Renal cortical epithelial cell (primary cell): ENCODE results near the gene FSTL1. TPM values are rescaled to one million over a fixed set of nuclear protein-coding genes. Genes with fewer than 3 reads are reported as not detected.
A peak's percentile ranks its signal among the peaks of the same experiment; 100 is the strongest.

Experiments
- DNase-seq: peaks from one replicate; pipeline ENCODE4 v3.0.0-alpha.2; 2011; ENCODE audit warnings: low read depth
- total RNA-seq: library from RNA; depleted of rRNA; stranded (reverse); fragments of >200 nt; gene quantifications from 2 replicates; pipeline ENCODE4 v1.2.3, GENCODE V29; 2014

The FSTL1 gene
- total RNA-seq, 1 donor from 2014 or later: 1,387 TPM

GRCh38 chr3:120468635-120469295 lies 18.0 kb upstream of the FSTL1 start:
- DNase-seq: no peak

GRCh38 chr3:120462409-120462959 lies 11.7 kb upstream of the FSTL1 start:
- no peak for DNase-seq

- DNase-seq: no peak
Observed at GRCh38 chr3:120461416-120461815, 10.6 kb upstream of the FSTL1 start.

- no peak for DNase-seq
Observed at GRCh38 chr3:120460862-120461261, 10.1 kb upstream of the FSTL1 start.

GRCh38 chr3:120460181-120460790 lies 9.5 kb upstream of the FSTL1 start:
- DNase-seq: no peak

- DNase-seq: no peak
Observed at GRCh38 chr3:120459196-120459595, 8.4 kb upstream of the FSTL1 start.

- DNase-seq: no peak
Observed at GRCh38 chr3:120457827-120458226, 7.0 kb upstream of the FSTL1 start.

GRCh38 chr3:120454076-120454689 lies 3.4 kb upstream of the FSTL1 start:
- DNase-seq: no peak

GRCh38 chr3:120452816-120453215 lies 2.0 kb upstream of the FSTL1 start:
- no peak for DNase-seq

GRCh38 chr3:120451806-120452205 lies 1.0 kb upstream of the FSTL1 start:
- DNase-seq: no peak

GRCh38 chr3:120451272-120451761 lies 525 bp upstream of the FSTL1 start:
- DNase-seq: no peak

GRCh38 chr3:120449701-120450599 lies 842 bp downstream of the FSTL1 start:
- DNase-seq: no peak

- no peak for DNase-seq
Observed at GRCh38 chr3:120449251-120449650, 1.5 kb downstream of the FSTL1 start.

GRCh38 chr3:120448756-120449155 lies 2.0 kb downstream of the FSTL1 start:
- DNase-seq: peak; percentile 83

GRCh38 chr3:120446891-120447668 lies 3.7 kb downstream of the FSTL1 start:
- no peak for DNase-seq

GRCh38 chr3:120445654-120446053 lies 5.1 kb downstream of the FSTL1 start:
- DNase-seq: no peak

- DNase-seq: no peak
Observed at GRCh38 chr3:120443626-120444123, 7.1 kb downstream of the FSTL1 start.

GRCh38 chr3:120442975-120443517 lies 7.7 kb downstream of the FSTL1 start:
- DNase-seq: no peak

GRCh38 chr3:120441776-120442175 lies 9.0 kb downstream of the FSTL1 start:
- no peak for DNase-seq

- no peak for DNase-seq
Observed at GRCh38 chr3:120440762-120441161, 10.0 kb downstream of the FSTL1 start.
